B cell (primary cell): Measurements from ENCODE around the gene EGF.
A peak's percentile ranks its signal among the peaks of the same experiment; 100 is the strongest.

Experiments
- EZH2 ChIP-seq: IDR thresholded peaks from 2 replicates; pipeline ENCODE4 v1.6.1; 2012; ENCODE audit warnings: borderline replicate concordance, low read depth, mild to moderate bottlenecking, moderate library complexity, low read length; ENCODE audit not compliant: insufficient read depth, poor library complexity, severe bottlenecking
- TF ChIP-seq, protein P1 (sequence below): fragments of 200-600 bp; IDR thresholded peaks from one replicate; pipeline ENCODE4 v1.8.0; 2022; ENCODE audit warnings: antibody characterized with exemption, mild to moderate bottlenecking

DNA sequence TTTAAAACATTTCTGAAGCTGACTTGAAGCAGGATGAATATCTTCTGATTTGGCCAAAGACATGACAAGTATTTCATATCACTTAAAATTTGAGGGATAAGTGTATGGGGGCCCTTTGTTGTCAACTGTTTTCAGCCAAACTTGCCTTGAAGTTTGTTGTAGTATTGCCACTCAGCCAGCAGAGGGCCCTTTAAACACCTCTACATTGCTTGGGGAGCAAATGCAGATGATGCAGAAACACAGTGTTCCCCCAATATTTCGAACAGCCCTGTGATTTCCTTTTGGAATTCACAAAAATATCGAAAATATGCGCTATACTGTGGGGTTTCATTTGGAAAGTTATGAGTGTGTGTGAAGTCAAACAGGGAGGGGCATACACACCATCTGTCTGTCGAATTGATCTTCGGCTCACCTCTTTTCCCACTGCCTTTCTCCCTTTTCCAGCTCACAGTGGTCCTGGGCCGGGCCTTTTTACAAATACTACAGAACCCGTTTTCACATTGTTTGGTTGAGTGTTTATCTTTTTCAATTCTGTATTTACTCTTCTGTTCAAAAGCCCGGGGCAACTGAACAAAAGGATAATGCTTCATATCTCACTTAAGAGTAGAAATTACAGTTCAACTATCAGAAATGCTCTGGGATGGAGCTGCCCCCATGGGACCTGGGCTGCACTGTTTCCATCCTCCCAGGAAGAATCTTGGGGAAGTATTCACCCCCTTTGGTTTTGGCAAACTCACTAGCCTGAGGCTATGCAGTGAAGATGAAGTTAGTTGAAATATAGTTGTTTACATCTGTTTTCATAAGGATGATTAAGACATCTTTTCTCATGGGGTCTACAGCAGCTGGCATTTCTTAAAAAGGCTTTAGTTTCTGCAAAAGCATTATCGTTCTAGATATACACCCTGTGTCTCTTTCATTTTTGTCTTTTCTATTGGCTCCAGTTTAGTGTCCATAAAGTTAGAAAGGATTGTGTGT lies 137.6 kb downstream of the EGF start:
- TF ChIP-seq, protein P1, sequence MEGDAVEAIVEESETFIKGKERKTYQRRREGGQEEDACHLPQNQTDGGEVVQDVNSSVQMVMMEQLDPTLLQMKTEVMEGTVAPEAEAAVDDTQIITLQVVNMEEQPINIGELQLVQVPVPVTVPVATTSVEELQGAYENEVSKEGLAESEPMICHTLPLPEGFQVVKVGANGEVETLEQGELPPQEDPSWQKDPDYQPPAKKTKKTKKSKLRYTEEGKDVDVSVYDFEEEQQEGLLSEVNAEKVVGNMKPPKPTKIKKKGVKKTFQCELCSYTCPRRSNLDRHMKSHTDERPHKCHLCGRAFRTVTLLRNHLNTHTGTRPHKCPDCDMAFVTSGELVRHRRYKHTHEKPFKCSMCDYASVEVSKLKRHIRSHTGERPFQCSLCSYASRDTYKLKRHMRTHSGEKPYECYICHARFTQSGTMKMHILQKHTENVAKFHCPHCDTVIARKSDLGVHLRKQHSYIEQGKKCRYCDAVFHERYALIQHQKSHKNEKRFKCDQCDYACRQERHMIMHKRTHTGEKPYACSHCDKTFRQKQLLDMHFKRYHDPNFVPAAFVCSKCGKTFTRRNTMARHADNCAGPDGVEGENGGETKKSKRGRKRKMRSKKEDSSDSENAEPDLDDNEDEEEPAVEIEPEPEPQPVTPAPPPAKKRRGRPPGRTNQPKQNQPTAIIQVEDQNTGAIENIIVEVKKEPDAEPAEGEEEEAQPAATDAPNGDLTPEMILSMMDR = peak; percentile 85
- no peak for TF ChIP-seq EZH2
